ENCODE measurements around the gene SLC38A3.

DNA sequence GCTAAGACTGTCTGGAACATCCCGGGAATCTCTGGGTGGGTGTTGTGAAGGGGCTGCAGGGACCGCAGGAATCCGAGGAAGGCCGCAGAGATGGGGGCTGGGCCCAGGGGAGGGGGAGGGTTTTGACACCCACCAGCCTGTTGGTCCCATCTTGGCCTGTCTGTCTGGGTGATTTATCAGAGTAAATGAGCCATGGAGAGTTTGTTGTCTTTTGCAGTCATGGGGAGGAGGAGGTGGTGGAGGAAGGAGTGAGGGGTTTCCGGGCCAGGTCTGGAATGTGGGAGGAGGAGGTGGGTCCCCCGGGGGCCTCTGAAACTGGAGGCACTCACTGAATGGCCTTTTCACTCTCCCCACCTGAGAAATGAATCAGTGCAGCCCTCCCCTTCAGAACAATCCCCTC, 38.5 kb upstream of the SLC38A3 start:
- TF ChIP-seq CTCF (IDR thresholded peaks at IDR 0.05) (no peak), EZH2phosphoT487 (IDR thresholded peaks at IDR 0.05) (no peak), EZH2 (IDR thresholded peaks at IDR 0.05) (no peak)

Data from neural progenitor cell (in vitro differentiated cells).